Measurements from ENCODE around the gene PCLO.
"Not testable (repeated sequence)": the region's sequence is repeated elsewhere in the genome, so short reads cannot be mapped to it uniquely, and the experiment has no call there.

The PCLO gene

DNA sequence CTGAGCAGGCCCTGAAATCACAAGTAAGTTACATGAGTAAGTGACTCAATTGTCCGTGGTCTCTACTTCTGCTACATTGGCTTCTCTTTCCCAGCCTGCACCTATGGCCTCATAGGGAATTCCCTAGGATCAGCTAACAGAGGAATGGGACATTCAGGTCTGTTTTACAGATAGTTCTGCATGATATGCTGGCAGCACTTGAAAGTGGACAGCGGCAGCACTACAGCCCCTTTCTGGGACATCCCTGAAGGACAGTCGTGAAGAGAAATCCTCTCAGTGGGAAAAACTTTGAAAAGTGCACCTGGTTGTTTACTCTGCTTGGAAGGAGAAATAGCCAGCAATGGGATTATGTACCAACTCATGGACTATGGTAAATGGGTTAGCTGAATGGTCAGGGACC lies 426.1 kb downstream of the PCLO start:
- no peak for DNase-seq (ENCODE audit: low read depth in 2 of 2)

DNA sequence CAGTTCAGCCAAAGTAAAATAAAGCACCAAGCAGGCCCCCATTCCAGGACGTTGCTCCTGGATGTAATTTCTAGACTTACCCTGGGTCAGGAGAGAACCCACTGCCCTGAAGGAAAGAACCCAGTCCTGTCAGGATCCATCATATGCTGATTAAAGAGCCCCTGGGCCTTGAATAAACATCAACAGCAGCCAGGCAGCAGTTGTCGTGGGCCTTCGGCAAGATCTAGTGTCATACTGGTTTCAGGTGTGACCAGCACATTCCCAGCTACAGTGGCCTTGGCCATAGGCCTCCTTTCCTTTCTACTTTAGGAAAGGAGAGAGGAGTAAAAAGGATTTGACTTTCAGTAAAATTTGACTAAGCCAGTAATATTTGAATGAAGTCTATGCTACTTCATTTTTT lies 430.0 kb downstream of the PCLO start:
- no peak for DNase-seq (ENCODE audit: low read depth in 2 of 2)

DNA sequence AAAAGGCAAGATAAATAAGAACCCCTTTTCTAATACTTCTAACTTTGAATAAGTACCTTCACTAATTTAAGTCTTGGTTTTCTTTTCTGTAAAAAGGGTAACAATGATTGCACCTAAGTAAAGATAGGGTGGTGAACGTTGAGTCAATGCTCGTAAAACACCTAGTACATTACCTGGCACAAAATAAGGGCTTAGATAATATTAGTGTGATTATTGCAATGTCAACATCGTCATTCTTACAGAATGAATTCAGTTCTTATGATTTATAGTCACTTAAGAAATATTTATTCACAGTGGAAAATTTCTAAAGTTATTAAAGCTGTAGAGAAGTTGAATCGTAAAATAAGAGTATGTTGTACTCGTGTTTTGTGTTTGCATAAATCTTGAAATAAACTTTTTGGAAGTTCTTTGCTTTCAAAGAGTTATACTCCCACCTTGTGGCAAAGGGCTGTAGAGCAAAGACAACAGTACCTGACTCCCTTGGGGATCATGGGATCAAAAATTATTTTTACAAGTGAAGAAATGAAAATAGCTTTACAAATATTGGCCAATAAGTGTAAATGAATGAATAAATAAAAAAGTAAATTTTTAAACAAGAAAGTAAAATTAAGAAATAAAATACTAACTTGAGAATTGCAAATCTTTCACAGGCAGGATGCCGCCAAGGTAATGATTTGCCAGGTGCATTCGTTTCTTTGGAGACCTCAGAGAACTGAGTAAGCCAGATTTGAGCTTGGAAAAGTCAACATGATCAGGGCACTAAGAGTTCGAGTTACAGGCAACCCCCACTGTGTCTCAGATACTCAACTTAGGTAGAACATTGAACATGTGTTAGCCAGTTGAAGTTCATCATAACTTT lies 433.3 kb downstream of the PCLO start:
- no peak for DNase-seq (ENCODE audit: low read depth in 2 of 2)

DNA sequence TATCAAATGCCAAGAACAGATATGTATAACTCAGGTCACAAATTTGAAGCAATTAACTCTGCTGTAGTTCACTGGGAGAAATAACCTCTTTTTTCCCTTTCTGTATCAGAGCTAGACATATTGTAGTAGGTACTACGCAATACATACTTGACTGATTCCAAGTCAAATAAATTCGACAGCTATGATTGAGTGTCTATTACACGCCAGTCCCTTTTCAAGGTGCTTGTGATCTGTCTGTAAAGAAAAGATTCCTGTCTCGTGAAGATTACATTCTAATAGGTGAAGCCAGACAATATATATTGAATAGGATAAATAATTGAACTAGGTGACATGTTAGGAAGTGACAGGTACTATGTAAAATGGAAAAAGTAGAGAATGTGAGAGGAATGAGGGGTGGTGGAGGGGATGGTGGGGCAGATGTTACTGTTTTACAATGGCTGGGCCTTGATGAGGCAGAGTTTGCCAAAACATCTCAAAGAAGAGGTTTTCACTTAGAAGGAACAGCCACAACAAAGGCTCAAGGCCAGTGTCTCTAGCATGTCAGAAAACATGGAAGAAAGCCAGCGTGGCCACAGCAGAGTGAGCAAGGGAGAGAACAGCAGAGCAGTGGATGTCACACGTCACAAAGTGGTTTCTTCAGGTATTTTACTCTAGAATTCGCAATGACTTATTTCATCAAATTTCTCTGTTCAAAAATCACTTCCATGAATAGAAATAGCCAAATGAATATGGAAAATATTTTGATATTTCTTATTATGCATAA lies 436.5 kb downstream of the PCLO start:
- DNase-seq (ENCODE audit: low read depth in 2 of 2): no peak

DNA sequence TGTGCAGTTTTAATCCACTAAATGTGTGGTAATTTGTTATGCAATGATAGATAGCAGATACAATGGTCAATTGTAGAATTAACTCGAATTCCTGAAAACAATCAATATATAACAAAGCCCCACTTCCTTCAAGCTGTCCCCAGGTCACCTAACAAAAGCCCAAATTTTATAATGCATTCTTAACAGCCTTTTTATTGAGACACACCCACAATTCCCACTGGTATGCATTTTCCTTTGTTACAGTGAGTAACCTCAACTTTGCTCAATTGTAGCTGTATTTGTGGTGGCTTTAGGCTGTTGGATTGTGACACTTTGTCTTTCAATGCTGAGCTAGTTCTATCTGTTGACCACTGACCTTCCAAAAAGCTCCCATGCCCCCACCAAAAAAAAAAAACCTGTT lies 439.3 kb downstream of the PCLO start:
- DNase-seq (ENCODE audit: low read depth in 2 of 2): no peak

DNA sequence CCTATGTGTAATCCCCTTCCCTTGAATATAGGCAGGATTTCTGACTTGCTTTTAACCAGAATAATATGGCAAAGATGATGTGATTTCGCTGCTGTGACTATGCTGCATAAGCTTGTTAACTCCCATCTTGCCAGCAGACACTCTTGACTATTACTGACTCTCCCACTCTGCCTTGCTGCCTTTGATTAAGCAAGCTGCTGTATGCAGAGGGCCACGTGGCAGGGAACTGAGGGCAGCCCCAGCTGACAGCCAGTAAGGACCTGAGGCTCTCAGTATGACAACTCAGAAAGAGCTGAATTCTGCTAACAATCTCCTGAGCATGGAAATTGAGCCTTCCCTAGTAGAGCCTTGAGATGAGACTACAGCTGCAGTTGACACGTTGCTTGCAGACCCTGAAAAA lies 439.7 kb downstream of the PCLO start:
- DNase-seq (ENCODE audit: low read depth in 2 of 2): no peak

DNA sequence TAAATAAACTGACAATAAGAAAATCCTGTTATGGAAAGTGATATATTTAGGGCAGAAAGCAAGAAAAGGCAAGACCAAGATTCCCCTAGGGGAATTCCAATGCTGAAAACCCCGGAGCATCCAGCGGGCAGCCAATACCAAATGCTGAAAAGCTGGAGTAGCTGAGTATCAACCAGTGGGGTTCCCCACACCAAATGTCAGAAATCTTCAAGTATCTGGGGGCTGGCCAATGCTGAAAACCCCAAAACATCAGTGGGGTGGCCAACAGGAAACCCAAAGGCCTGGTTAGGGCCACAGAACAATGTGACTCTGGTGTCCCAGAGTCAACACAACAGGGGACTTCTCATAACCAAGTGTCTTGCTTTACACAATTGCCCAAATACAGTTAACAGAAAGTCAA lies 447.3 kb downstream of the PCLO start:
- no peak for DNase-seq (ENCODE audit: low read depth in 2 of 2)

DNA sequence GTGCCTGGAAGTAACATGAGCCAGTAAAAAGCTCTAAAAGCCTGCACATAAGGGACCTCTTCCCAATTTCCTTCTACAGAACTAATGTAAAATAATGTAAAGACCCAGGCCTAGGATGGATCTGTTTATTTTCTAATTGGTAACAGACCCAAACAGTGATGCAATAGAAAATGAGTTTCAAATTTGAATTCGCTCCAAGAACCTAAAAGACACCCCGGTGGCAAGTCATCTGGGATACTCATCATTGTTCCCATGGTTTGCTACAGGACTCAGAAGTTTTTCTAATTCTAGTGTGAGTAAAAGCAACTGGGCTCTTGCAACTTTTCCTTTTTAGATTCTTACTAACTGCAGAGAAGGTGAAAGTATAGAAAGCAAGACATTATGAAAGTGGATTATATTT lies 447.8 kb downstream of the PCLO start:
- no peak for DNase-seq (ENCODE audit: low read depth in 2 of 2)

DNA sequence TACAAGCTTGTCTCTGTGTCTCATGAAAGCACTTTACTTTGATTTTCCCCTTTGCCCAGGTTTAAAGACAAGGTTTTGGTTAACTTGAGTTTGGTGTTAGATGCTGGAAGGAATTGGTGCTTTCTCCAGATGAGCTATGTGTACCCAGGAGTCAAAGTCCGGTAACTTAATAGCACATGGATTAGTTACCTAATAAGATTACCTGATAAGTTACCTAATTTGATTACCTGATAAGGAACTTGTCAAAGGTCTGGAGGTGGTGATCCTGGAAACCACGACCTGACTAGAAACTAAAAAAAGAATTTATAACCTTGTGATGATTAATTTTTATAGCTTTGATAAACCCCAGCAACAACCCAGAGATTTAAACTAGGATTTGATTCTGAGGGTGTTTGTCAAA lies 449.2 kb downstream of the PCLO start:
- DNase-seq (ENCODE audit: low read depth in 2 of 2): no peak

DNA sequence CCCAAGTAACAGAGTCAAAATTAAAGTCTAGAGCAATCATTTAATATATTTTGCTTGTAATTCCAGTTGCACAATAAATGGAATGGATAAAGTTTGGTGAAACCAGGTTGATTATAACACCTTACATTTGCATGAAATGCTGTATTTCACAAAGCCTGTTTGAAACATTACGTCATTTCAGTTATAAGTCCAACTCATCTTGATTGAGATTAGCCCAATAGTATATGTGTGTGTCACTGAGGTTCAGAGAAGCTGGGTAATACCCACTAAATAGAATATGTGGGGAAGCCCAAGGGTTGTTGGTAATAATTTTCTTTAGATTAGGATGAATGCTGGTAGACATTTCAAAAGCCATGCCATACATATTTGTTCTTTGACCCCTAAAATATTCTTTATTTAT lies 456.3 kb downstream of the PCLO start:
- DNase-seq (ENCODE audit: low read depth in 2 of 2): not testable (repeated sequence)

DNA sequence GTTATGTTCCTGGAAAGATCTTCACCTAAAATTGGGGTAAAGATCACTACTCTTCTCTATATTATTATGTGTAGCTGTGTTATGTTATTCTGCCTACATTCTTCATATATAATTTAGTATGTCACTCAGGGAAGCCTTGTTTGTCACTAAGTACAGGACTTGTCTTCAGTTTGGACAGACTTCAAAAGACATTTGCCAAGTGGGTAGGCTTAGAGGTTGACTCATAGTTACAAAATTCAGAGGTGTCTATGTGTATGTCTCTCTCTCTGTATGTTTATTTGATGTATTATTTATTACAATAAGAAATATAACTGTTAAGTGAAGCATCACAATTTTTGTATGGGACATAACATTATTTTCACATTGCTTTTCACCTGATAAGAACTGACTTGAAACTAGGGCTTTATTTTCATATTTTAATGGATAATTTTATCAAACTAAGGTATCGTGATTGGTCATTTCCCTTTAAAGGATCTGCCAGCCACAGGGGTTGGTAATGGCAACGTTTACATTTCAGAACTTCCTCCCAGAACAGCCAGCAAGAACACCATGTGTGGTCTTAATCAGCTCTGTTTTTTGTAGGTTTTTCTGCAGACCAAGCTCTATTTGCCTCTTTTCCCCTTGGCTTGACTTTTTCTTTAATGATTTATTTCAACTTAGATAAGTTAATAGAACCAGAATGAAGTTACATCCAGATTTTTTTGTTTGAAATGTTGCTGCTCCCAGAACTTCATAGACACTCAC lies 457.0 kb downstream of the PCLO start:
- DNase-seq (ENCODE audit: low read depth in 2 of 2): no peak

DNA sequence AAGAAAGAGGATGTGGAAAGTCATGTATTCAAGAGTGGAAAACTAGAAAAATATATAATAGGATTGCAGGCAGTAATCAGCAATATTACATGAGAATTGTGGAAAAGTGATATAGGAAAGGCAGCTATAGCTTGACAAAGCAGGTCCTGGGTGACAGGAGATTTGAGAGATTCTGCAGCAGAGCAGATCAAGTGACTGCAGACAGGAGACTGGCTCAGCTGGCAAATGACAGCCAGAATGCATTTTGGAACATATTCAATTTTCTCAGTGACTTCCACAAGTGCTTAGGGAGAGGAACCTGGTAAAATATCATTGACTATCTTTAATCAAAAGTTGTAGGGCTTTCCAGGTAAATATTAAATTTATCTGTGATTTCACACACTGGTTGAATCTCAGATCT lies 458.6 kb downstream of the PCLO start:
- DNase-seq (ENCODE audit: low read depth in 2 of 2): no peak
